GM23338 (cell line): Measurements from ENCODE around the gene CMIP.

Source experiments
- CTCF ChIP-seq, 2 experiments: fragments of 200-600 bp in 1 of 2; sonication (generic) in 1 of 2; conservative IDR thresholded peaks; 2 replicates each; pipeline versions ENCODE4 v1.5.1 to v1.6.1; 2016 to 2017; ENCODE audit warnings: antibody characterized with exemption in 2 of 2, low read depth in 2 of 2, mild to moderate bottlenecking in 2 of 2, moderate library complexity in 1 of 2
- ETS1 ChIP-seq: IDR thresholded peaks from 2 replicates; pipeline ENCODE4 v1.6.1; 2016; ENCODE audit warnings: antibody characterized with exemption
- EZH2phosphoT487 ChIP-seq: fragments of 200-600 bp; sonication (generic); IDR thresholded peaks from one replicate; pipeline ENCODE4 v1.8.1; 2018; ENCODE audit warnings: antibody characterized with exemption; ENCODE audit not compliant: unreplicated experiment
- JUNB ChIP-seq: IDR thresholded peaks from one replicate; pipeline ENCODE4 v1.6.1; 2016; ENCODE audit warnings: antibody characterized with exemption; ENCODE audit not compliant: unreplicated experiment
- POLR2AphosphoS5 ChIP-seq: IDR thresholded peaks from 2 replicates; pipeline ENCODE4 v1.6.1; 2016; ENCODE audit warnings: antibody characterized with exemption, low read depth
- REST ChIP-seq: IDR thresholded peaks from one replicate; pipeline ENCODE4 v1.6.1; 2018; ENCODE audit warnings: antibody characterized with exemption; ENCODE audit not compliant: unreplicated experiment
- ZNF331 ChIP-seq: fragments of 250-450 bp; sonication (Bioruptor Pico); IDR thresholded peaks from 2 replicates; pipeline ENCODE4 v1.5.0; 2020; ENCODE audit warnings: low read depth, mild to moderate bottlenecking, moderate library complexity

- TF ChIP-seq CTCF (conservative IDR thresholded peaks at IDR 0.05; ENCODE audit: low read depth in 2 of 2) (no peak), POLR2AphosphoS5 (no peak), REST (no peak), ETS1 (no peak), EZH2phosphoT487 (no peak), ZNF331 (no peak), JUNB (no peak)
Measured at GRCh38 chr16:81718637-81719036, 274.0 kb downstream of the CMIP start.
